OCI-LY1 (cell line): ENCODE data around the gene DYNLT1.

Source experiments
- EZH2 ChIP-seq: fragments of 200-600 bp; sonication (generic), shearing (Covaris generic); IDR thresholded peaks from 2 replicates; pipeline ENCODE4 v1.8.0; 2017; ENCODE audit warnings: borderline replicate concordance, mixed run types, mild to moderate bottlenecking, antibody characterized with exemption, low read length, moderate library complexity, mixed read lengths
- TF ChIP-seq, protein P1 (sequence below): fragments of 200-600 bp; sonication (generic), shearing (Covaris generic); IDR thresholded peaks from 2 replicates; pipeline ENCODE4 v1.5.1; 2017; ENCODE audit warnings: mild to moderate bottlenecking, antibody characterized with exemption, low read length, moderate library complexity, mixed read lengths

DNA sequence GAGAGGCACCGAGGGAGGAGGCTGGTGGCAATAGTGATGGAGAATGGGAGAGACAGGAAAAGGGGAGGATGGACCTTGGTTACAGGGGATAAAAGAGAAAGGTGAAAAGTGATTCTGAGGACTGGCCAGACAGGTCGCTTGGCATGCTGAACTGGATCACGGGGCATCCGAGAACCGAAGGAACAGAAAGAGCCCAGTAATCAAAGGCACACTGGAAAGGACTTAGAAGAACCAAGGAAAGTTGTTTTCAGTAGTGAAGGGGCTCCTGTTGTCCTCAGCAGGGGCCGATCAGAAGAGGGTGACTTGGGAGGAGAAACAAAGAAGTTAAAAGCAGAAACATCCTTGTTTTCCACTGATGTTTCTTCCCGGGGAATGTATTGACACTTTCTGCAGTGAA lies 24.2 kb upstream of the DYNLT1 start:
- TF ChIP-seq, protein P1, sequence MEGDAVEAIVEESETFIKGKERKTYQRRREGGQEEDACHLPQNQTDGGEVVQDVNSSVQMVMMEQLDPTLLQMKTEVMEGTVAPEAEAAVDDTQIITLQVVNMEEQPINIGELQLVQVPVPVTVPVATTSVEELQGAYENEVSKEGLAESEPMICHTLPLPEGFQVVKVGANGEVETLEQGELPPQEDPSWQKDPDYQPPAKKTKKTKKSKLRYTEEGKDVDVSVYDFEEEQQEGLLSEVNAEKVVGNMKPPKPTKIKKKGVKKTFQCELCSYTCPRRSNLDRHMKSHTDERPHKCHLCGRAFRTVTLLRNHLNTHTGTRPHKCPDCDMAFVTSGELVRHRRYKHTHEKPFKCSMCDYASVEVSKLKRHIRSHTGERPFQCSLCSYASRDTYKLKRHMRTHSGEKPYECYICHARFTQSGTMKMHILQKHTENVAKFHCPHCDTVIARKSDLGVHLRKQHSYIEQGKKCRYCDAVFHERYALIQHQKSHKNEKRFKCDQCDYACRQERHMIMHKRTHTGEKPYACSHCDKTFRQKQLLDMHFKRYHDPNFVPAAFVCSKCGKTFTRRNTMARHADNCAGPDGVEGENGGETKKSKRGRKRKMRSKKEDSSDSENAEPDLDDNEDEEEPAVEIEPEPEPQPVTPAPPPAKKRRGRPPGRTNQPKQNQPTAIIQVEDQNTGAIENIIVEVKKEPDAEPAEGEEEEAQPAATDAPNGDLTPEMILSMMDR, result no peak
- no peak for TF ChIP-seq EZH2
